ENCODE results near the gene NNMT. TPM values are rescaled to one million over a fixed set of nuclear protein-coding genes. Genes with fewer than 3 reads are reported as not detected.

The NNMT gene
- total RNA-seq, 1 donor from 2014 or later, result 2.8 TPM

- Mint-ChIP-seq H3K27me3 (peaks cover 40% of the 10 kb centered on the region), H3K9me3 (no peaks in the 10 kb centered on the region), H3K36me3 (no peaks in the 10 kb centered on the region), H3K4me3 (no peak overlapping the region), H3K4me1 (ENCODE audit: unreplicated experiment) (peaks cover 37% of the 10 kb centered on the region), H3K27ac (no peak overlapping the region)
- no peak for TF ChIP-seq CTCF (conservative IDR thresholded peaks at IDR 0.05)
- no peak for DNase-seq (ENCODE audit: extremely low spot score, unreplicated experiment)
Observed at GRCh38 chr11:114260077-114260476, 36.1 kb upstream of the NNMT start.

GRCh38 chr11:114260483-114260882 is 35.7 kb upstream of the NNMT start:
- H3K27ac Mint-ChIP-seq, result no peak overlapping the region
- H3K36me3 Mint-ChIP-seq, result no peaks in the 10 kb centered on the region
- no peak overlapping the region for H3K4me3 Mint-ChIP-seq
- H3K27me3 Mint-ChIP-seq, result peaks cover 36% of the 10 kb centered on the region
- no peak for DNase-seq (ENCODE audit: extremely low spot score, unreplicated experiment)
- no peaks in the 10 kb centered on the region for H3K9me3 Mint-ChIP-seq
- peaks cover 34% of the 10 kb centered on the region for H3K4me1 Mint-ChIP-seq (ENCODE audit: unreplicated experiment)
- no peak for TF ChIP-seq CTCF (conservative IDR thresholded peaks at IDR 0.05)

- DNase-seq (ENCODE audit: extremely low spot score, unreplicated experiment), result no peak
- Mint-ChIP-seq H3K27me3 (peaks cover 31% of the 10 kb centered on the region), H3K9me3 (no peaks in the 10 kb centered on the region), H3K27ac (no peak overlapping the region), H3K4me3 (no peak overlapping the region), H3K4me1 (ENCODE audit: unreplicated experiment) (peaks cover 24% of the 10 kb centered on the region), H3K36me3 (no peaks in the 10 kb centered on the region)
- TF ChIP-seq CTCF (conservative IDR thresholded peaks at IDR 0.05), result no peak
Observed at GRCh38 chr11:114261791-114262190, 34.4 kb upstream of the NNMT start.

- Mint-ChIP-seq H3K27me3 (peaks cover 23% of the 10 kb centered on the region), H3K36me3 (no peaks in the 10 kb centered on the region), H3K27ac (no peak overlapping the region), H3K4me3 (no peak overlapping the region), H3K4me1 (ENCODE audit: unreplicated experiment) (peaks cover 17% of the 10 kb centered on the region), H3K9me3 (no peaks in the 10 kb centered on the region)
- TF ChIP-seq CTCF (conservative IDR thresholded peaks at IDR 0.05), result peak; percentile 84
- no peak for DNase-seq (ENCODE audit: extremely low spot score, unreplicated experiment)
Observed at GRCh38 chr11:114262681-114263512, 33.3 kb upstream of the NNMT start.

GRCh38 chr11:114263513-114264170 is 32.6 kb upstream of the NNMT start:
- TF ChIP-seq CTCF (conservative IDR thresholded peaks at IDR 0.05), result no peak
- H3K4me1 Mint-ChIP-seq (ENCODE audit: unreplicated experiment), result peaks cover 13% of the 10 kb centered on the region
- H3K36me3 Mint-ChIP-seq, result no peaks in the 10 kb centered on the region
- H3K27ac Mint-ChIP-seq, result no peak overlapping the region
- H3K9me3 Mint-ChIP-seq, result no peaks in the 10 kb centered on the region
- no peak overlapping the region for H3K4me3 Mint-ChIP-seq
- peaks cover 20% of the 10 kb centered on the region for H3K27me3 Mint-ChIP-seq
- DNase-seq (ENCODE audit: extremely low spot score, unreplicated experiment), result no peak

Measured in type B pancreatic cell (in vitro differentiated cells).